B cell (primary cell): Measurements from ENCODE around the gene COG6.

Experiments
- CTCF ChIP-seq: fragments of 200-600 bp; IDR thresholded peaks from one replicate; pipeline ENCODE4 v1.8.0; 2022; ENCODE audit warnings: antibody characterized with exemption, mild to moderate bottlenecking
- EZH2 ChIP-seq: IDR thresholded peaks from 2 replicates; pipeline ENCODE4 v1.6.1; 2012; ENCODE audit warnings: borderline replicate concordance, low read depth, mild to moderate bottlenecking, moderate library complexity, low read length; ENCODE audit not compliant: insufficient read depth, poor library complexity, severe bottlenecking

DNA sequence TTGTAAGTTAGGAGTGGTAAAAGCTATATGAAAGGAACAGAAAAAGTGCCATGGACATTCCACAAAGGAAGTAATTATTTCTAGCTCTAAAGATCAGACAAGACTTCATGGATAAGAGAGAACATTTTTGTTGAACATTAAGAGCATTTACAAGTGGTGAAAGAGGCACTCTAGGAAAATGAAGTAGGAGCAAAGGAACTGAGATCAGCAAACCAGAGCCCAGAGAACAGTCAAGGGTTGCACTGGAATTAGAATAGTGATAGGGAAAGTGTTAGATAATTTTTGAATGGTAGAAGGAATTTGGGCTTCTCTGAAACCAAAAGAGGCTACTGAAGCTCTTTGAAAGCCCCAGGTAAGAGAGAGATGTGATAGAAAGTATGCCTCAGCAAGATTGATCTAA lies 94.1 kb downstream of the COG6 start:
- TF ChIP-seq CTCF (no peak), EZH2 (no peak)
